ENCODE measurements around the gene AKT3. TPM values are rescaled to one million over a fixed set of nuclear protein-coding genes. Genes with fewer than 3 reads are reported as not detected.

Gene AKT3
- total RNA-seq, 1 donor from 2014 or later = 169 TPM

DNA sequence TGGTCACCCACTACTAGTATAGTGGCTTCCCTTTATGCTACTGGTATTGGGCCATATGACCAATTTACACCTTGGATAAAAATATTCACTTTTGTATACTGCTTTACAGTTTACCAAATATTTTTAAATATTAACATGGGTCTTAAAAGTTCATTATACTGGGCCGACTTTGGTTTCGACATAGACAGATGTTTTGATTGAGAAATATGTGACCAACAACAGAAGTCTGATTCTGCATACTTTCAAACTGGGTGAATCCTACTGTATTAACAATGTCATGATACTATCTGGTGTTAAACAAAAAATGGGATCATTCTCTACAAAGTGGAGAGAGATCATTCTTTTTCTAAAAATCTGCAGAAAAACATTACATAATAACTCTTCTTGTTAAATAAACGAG lies 134.8 kb downstream of the AKT3 start:
- peaks cover 14% of the 10 kb centered on the region for H3K27me3 Mint-ChIP-seq (ENCODE audit: unreplicated experiment)
- DNase-seq = no peak
- peak overlapping the region; percentile 87 for H3K27ac Mint-ChIP-seq (ENCODE audit: unreplicated experiment)
- H3K36me3 Mint-ChIP-seq (ENCODE audit: unreplicated experiment) = no peaks in the 10 kb centered on the region
- peak overlapping the region; percentile 55 for H3K4me3 Mint-ChIP-seq (ENCODE audit: unreplicated experiment)
- peaks cover 13% of the 10 kb centered on the region for H3K9me3 Mint-ChIP-seq (ENCODE audit: unreplicated experiment)
- peaks cover 56% of the 10 kb centered on the region for H3K4me1 Mint-ChIP-seq (ENCODE audit: low read depth, unreplicated experiment)
- TF ChIP-seq CTCF (IDR thresholded peaks at IDR 0.05; ENCODE audit: partially characterized antibody, unreplicated experiment) = no peak

DNA sequence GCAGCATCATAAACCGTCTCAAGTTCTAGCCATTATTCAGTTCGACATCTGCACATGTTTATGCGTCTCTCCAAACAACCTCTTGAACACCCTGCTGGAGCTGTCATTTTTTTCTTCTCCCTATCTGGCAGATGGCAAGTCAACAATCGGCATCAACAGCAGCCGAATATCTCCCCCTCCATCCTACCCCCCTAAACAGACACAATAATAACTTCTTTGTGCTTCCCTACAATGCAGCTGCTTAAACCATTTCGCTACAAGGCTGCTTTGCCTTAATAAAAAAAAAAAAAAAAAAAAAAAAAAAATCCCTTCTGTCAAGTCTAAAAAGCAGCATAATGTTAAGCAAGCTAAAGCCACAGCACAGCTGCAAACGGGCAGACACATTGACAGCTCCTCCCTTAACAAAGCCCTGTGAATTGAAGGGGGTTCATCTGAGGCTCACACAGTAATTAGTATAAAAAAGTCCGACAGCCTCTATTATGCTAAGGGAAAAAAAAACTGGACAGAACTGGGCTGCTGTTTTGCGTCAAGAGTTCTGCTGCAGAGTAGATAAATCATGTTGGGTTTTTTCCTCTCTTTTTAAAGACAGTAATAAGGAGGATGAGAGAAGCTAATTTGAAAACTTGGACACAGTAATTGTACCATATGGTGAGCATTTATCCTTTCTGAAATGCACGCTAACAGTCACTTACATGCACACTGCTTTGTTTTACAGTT lies 136.4 kb downstream of the AKT3 start:
- Mint-ChIP-seq H3K4me3 (ENCODE audit: unreplicated experiment) (peak overlapping the region; percentile 81), H3K27me3 (ENCODE audit: unreplicated experiment) (peaks cover 11% of the 10 kb centered on the region), H3K36me3 (ENCODE audit: unreplicated experiment) (no peaks in the 10 kb centered on the region), H3K9me3 (ENCODE audit: unreplicated experiment) (peaks cover 7% of the 10 kb centered on the region), H3K4me1 (ENCODE audit: low read depth, unreplicated experiment) (peaks cover 49% of the 10 kb centered on the region), H3K27ac (ENCODE audit: unreplicated experiment) (peak overlapping the region; percentile 96)
- no peak for TF ChIP-seq CTCF (IDR thresholded peaks at IDR 0.05; ENCODE audit: partially characterized antibody, unreplicated experiment)
- peak; percentile 65 for DNase-seq

DNA sequence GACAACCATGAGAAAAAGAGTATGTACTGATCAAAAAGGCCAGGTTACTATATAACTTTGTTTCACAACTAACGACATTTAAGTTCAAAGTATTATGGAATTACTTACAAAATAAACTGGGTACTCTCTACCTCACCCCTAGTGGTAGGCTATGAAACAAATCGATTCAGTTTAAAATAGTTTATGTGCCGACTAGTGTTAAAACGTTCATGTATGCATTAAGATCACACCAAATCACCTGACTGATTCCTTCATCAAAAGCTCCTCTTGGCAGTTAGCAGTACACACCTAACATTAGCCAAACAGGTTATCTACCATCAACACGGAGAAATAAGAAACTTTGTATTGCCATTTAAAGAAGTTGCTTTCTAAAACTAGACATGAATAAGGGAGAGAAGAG lies 137.1 kb downstream of the AKT3 start:
- Mint-ChIP-seq H3K4me1 (ENCODE audit: low read depth, unreplicated experiment) (peaks cover 49% of the 10 kb centered on the region), H3K4me3 (ENCODE audit: unreplicated experiment) (peak overlapping the region; percentile 81), H3K9me3 (ENCODE audit: unreplicated experiment) (peaks cover 7% of the 10 kb centered on the region), H3K27ac (ENCODE audit: unreplicated experiment) (peak overlapping the region; percentile 96), H3K36me3 (ENCODE audit: unreplicated experiment) (no peaks in the 10 kb centered on the region), H3K27me3 (ENCODE audit: unreplicated experiment) (peaks cover 11% of the 10 kb centered on the region)
- no peak for DNase-seq
- TF ChIP-seq CTCF (IDR thresholded peaks at IDR 0.05; ENCODE audit: partially characterized antibody, unreplicated experiment) = peak; percentile 60

DNA sequence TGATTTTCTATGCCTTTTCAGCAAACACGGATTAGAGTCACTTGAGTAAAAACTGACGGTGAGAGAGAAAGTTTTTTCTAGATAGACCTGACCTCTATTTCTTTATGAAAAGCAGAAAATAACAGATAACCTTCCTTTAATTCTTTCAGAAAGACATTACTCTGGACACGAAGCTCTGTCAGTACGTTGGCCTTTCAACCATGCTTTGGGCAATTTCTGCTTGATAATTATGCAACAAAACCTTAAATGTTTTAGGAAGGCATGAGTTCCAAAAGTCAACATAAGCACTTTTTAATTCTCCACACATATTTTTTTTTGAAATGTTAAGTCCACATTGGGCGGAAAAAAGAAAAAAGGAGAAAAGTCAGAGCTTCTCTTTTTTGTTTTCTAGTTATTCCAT lies 137.8 kb downstream of the AKT3 start:
- Mint-ChIP-seq H3K4me3 (ENCODE audit: unreplicated experiment) (peak overlapping the region; percentile 54), H3K27me3 (ENCODE audit: unreplicated experiment) (peaks cover 11% of the 10 kb centered on the region), H3K9me3 (ENCODE audit: unreplicated experiment) (peaks cover 7% of the 10 kb centered on the region), H3K36me3 (ENCODE audit: unreplicated experiment) (no peaks in the 10 kb centered on the region), H3K27ac (ENCODE audit: unreplicated experiment) (peak overlapping the region; percentile 96), H3K4me1 (ENCODE audit: low read depth, unreplicated experiment) (peaks cover 52% of the 10 kb centered on the region)
- TF ChIP-seq CTCF (IDR thresholded peaks at IDR 0.05; ENCODE audit: partially characterized antibody, unreplicated experiment) = no peak
- no peak for DNase-seq

DNA sequence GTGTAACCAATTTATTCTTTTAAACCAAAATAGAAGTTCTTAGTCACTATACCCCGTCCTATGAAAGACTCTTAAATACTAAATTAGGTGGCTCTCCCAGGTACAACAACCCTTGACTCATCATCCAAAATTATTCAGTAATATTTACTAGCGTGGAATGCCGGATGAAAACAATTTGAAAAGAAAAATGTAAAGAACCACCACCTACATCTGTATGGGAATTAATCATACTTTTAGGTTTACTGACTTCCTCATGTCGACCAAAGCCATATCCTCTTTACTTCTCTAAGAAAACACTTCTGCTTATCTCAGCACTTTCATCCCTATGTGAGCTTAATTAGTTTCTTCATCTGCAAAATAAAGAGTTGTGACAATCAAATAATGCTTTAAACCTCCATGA lies 139.6 kb downstream of the AKT3 start:
- DNase-seq = no peak
- Mint-ChIP-seq H3K4me1 (ENCODE audit: low read depth, unreplicated experiment) (peaks cover 44% of the 10 kb centered on the region), H3K9me3 (ENCODE audit: unreplicated experiment) (peaks cover 7% of the 10 kb centered on the region), H3K27ac (ENCODE audit: unreplicated experiment) (peak overlapping the region; percentile 83), H3K27me3 (ENCODE audit: unreplicated experiment) (peaks cover 9% of the 10 kb centered on the region), H3K4me3 (ENCODE audit: unreplicated experiment) (no peak overlapping the region), H3K36me3 (ENCODE audit: unreplicated experiment) (no peaks in the 10 kb centered on the region)
- TF ChIP-seq CTCF (IDR thresholded peaks at IDR 0.05; ENCODE audit: partially characterized antibody, unreplicated experiment) = no peak

All from glutamatergic neuron (in vitro differentiated cells).